ENCODE measurements around the gene GIMD1.
"Not testable (repeated sequence)": the region's sequence is repeated elsewhere in the genome, so short reads cannot be mapped to it uniquely, and the experiment has no call there.

GIMD1 gene

DNA sequence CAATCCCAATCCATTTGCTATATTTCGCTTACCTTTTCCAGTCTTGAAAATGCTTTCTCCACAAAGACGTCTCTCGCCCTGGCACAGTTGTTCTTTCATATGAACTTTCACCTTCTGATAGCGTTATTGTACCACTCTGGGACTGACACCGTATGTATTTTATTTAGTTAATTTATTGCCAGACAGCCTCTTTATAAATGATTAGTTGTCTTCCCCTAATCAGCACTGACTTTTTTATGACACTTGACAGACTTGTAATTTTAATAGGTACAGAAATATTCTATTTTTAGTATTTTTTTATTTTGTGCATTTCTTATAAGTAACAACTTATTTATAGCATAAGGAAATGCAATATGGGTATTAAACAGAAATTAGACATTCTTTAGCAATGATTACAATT is at the start of gene GIMD1:
TSS of gene GIMD1 (minus strand) at position 101 of the 400 bp plus-strand sequence. CDS start 1,343 bp downstream, outside the sequence.
- DNase-seq (ENCODE audit: low read depth in 2 of 2, low spot score in 1 of 2) = no peak

GRCh38 chr4:106414366-106414765 is 45.8 kb upstream of the GIMD1 start:
- DNase-seq (ENCODE audit: low read depth in 2 of 2, low spot score in 1 of 2) = no peak

DNA sequence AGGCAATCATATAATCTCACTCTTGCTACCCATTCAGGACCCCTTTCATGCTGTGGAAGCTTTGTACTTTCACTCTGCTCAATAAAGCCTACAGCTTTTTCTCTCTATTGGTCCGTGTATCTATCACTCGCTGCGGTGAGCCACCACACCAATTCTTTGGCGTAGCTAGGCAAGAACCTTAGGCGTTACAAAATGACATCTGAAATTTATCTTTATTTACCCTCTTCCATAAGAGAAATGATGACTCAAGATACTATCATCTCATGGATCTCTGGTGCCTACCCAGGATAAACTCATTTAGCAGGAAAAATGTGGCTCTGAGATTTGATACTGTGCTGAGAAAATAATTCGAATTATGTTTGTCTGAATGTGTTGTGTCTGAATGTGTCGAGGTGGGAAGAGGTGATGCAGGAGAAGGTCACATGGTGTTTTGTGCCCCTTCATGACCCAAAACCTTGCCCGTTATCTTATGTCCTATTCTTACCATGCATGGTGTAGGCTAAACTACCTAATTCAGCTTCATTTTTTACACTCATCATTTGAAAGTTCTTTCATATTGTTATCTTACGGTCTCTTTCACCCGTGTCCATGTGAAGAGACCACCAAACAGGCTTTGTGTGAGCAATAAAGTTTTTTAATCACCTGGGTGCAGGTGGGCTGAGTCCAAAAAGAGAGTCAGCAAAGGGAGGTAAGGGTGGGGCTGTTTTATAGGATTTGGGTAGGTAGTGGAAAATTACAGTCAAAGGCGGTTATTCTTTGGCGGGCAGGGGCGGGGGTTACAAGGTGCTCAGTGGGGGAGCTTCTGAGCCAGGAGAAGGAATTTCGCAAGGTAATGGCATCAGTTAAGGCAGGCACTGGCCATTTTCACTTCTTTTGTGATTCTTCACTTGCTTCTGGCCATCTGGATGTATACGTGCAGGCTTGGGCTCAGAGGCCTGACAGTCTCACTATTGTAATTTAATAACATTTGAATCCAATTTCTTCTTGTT is 41.6 kb upstream of the GIMD1 start:
- DNase-seq (ENCODE audit: low read depth in 2 of 2, low spot score in 1 of 2) = no peak

DNA sequence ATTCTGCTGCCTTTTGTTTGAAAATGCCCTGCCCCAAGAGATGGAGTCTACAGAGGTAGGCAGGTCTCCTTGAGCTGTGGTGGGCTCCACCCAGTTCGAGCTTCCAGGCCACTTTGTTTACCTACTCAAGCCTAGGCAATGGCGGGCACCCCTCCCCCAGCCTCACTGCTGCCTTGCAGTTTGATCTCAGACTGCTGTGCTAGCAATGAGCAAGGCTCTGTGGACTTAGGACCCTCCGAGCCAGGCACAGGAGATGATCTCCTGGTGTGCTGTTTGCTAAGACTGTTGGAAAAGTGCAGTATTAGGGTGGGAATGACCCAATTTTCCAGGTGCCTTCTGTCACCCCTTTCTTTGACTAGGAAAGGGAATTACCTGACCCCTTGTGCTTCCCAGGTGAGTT is 39.4 kb upstream of the GIMD1 start:
- DNase-seq (ENCODE audit: low read depth in 2 of 2, low spot score in 1 of 2) = not testable (repeated sequence)

- DNase-seq (ENCODE audit: low read depth in 2 of 2, low spot score in 1 of 2) = no peak
Measured at GRCh38 chr4:106401157-106401556, 32.6 kb upstream of the GIMD1 start.

- not testable (repeated sequence) for DNase-seq (ENCODE audit: low read depth in 2 of 2, low spot score in 1 of 2)
Measured at GRCh38 chr4:106398898-106399297, 30.3 kb upstream of the GIMD1 start.

DNA sequence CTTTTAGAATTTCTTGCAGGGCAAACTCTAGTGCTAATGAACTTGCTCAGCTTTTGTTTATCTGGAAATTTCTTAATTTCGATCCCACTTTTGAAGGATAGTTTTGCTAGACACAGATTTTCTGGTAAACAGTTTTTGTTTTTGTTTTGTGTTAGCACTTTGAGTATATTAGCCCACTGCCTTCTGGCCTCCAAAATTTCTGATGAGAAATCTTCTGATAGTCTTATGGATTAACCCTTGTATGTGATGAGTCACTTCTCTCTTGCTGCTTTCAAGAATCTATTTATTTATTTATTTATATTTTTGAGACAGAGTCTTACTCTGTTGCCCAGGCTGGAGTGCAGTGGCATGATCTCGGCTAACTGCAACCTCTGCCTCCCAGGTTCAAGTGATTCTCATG is 27.0 kb upstream of the GIMD1 start:
- DNase-seq (ENCODE audit: low read depth in 2 of 2, low spot score in 1 of 2) = no peak

- no peak for DNase-seq (ENCODE audit: low read depth in 2 of 2, low spot score in 1 of 2)
Measured at GRCh38 chr4:106385853-106386393, 17.3 kb upstream of the GIMD1 start.

- no peak for DNase-seq (ENCODE audit: low read depth in 2 of 2, low spot score in 1 of 2)
Measured at GRCh38 chr4:106384878-106385277, 16.3 kb upstream of the GIMD1 start.

GRCh38 chr4:106380179-106380578 is 11.6 kb upstream of the GIMD1 start:
- DNase-seq (ENCODE audit: low read depth in 2 of 2, low spot score in 1 of 2) = no peak

DNA sequence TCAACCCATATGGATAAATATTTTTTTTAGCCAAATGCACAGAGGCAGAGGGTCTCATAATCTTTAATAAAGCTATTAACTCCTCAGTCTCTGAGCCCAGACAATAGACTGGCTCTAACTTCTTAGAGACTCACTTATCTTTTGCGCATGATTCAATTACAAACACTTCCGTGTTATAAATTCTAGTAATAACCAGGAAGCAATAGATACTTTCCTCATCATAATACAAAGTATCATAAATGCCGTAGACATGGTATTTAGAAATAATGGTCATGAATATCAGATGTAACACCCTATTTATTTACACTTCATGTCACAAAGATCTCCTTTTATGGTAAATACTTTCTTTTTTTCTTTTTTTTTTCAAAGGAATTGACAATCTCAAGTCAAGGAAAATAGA is 4.4 kb upstream of the GIMD1 start:
- DNase-seq (ENCODE audit: low read depth in 2 of 2, low spot score in 1 of 2) = no peak

DNA sequence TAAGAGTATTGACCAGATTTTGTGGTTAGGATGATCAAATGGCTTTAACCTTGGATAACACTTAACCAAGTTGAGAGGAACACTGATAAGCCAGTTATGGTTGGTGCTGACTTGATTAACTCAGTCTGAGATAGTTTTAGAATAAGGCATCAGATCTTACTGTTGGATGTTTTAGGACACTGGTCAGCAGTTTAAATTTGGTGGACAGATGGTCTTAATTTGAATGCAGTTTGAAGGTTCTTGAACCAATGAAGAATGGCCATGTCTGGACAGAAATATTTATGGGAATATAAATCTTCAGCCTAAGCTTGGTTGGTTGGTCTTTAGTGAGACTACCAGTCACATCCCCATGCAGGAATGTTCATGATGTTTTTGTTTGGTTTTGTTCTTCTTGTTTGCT is 2.6 kb upstream of the GIMD1 start:
- no peak for DNase-seq (ENCODE audit: low read depth in 2 of 2, low spot score in 1 of 2)

DNA sequence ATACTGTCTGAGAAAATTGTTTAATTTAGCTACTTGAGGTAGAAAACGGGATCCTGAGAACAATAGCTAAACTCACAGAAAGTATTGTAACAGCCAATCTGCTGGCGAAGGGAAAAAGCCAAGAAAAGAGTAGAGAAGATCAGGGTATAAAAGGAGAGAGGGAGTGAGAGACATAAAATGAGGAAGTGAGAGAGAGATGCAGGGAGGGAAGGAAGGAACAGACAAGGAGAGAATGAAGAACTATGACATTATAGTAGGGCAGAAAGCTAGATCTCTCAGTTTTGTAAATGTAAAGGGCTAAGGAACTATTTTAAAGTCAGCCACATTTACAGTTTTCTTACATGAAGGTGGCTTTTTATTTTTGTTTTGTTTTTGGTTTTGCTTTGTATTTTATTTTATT is 1.6 kb upstream of the GIMD1 start:
- no peak for DNase-seq (ENCODE audit: low read depth in 2 of 2, low spot score in 1 of 2)

DNA sequence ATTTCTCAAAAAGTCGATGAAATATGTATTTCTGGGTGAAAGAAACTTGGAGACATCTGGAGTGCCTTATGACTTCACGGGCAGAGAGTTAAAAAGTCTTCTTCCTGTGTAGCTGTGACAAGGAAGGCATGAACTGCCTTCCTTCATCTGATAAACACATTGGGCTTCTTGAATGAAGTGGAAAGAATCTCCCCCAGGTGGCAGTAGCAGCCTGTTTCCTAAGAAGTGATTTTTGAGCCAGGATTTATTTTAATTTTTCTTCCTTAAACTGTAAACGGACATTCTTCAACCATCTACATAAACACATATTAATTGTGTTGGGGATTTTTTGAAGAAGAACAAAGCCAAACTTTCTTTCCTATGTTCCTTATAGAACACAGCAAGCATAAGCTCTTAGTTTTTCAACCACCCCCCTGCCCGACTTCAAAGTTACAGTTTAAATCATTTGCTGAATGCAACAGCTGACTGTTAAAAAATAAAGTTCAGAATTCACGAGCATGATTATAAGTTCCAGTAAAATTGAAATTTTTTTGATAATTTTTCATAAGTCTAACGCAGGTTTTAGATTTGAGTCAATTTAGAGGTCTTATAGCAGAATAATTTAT is 980 bp upstream of the GIMD1 start:
- no peak for DNase-seq (ENCODE audit: low read depth in 2 of 2, low spot score in 1 of 2)

- no peak for DNase-seq (ENCODE audit: low read depth in 2 of 2, low spot score in 1 of 2)
Measured at GRCh38 chr4:106367072-106367471, 1.5 kb downstream of the GIMD1 start.

GRCh38 chr4:106366026-106366425 is 2.6 kb downstream of the GIMD1 start:
- no peak for DNase-seq (ENCODE audit: low read depth in 2 of 2, low spot score in 1 of 2)

DNA sequence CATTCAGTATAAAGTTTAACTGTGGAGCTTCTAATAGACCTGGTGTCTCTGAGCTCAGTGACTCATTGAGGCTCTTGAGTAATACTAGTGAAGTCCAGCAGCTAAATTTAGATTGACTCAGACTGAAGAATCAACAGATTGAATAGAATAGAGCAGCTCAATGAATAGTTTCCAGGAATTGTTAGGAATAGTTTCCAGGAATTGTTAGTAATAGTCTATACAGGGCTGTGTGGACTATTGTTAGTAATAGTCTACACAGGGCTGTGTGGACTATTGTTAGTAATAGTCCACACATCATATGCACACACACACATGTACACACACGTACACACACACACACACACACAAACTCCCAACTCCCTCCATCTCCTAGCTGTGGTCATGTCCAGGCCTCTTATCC is 3.0 kb downstream of the GIMD1 start:
- no peak for DNase-seq (ENCODE audit: low read depth in 2 of 2, low spot score in 1 of 2)

GRCh38 chr4:106364282-106364681 is 4.3 kb downstream of the GIMD1 start:
- no peak for DNase-seq (ENCODE audit: low read depth in 2 of 2, low spot score in 1 of 2)

DNA sequence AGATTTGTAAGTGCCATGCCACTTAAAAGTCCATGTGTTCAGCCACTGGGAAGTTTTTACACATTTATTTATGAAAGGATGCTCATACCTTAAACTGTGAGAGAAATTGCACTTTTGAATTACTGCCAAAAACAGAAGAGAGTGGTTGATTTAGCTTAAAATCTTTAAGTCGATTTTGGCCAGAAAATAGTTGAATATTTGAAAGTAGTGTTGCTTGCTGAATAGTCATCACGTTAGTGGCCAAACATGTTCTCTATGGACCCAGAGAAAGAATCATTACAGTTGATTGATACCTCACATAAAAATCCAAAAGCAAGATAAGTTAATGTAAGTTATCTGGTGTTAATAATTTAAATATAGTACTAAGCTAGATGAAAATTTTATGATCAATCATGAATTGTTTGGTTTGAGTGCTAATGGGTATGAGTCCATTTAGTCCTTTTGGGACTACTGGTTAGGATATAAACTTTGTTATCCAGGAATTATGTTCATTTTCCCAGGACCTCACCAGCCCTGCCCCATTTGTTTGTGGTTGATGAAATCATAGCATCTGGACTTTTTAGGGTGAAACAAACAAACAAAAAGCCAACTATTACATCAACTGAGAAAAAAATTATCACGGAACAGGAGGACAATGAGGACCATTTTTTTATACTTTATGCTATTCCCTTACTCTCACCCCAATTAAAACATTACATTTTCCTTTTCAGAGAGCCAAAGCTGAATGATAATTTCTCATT is 6.3 kb downstream of the GIMD1 start:
- DNase-seq (ENCODE audit: low read depth in 2 of 2, low spot score in 1 of 2) = no peak

DNA sequence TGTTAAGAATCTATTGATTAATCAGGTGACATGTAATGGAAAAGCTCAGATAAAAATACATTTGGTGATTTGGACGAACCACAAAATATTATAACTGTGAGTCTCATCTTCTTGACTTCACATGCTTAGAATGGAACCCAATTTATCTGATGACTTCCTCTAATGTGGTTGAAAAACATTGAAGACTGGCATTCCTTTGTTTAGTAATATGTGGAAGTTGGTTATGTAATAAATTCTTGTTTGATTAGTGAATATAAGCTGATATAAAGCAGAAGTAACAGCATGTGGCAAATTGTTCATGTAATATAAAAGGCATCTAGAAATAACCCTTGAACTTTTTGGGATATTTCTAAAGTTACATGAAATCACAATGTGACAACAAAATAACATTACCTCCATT is 9.7 kb downstream of the GIMD1 start:
- no peak for DNase-seq (ENCODE audit: low read depth in 2 of 2, low spot score in 1 of 2)

DNA sequence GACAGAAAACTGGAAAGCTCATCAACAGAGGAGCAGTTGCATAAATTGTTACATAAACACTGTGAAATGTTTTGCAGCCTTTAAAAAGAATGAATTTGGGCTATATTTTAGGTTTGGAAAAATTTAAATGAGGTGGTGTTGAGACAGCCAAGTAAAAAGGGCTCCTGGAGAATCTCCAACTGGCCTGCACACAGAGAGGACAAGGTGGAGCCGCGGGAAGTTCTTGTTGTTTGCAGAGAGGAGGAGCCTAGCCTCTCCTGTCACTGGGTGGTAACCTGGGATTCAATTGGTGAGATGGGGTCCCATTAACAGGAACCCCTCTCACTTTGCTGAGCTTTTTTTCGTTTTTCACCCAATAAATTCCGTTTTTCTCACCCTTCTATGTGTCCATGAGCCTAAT is 13.4 kb downstream of the GIMD1 start:
- DNase-seq (ENCODE audit: low read depth in 2 of 2, low spot score in 1 of 2) = no peak

- DNase-seq (ENCODE audit: low read depth in 2 of 2, low spot score in 1 of 2) = no peak
Measured at GRCh38 chr4:106353786-106354185, 14.8 kb downstream of the GIMD1 start.

All from stimulated activated CD8-positive, alpha-beta memory T cell treated with anti-CD3 and anti-CD28 coated beads, Interleukin-4, amount 100 ng/mL, for 4 hours (primary cell).